ENCODE results near the gene HEBP1. TPM values are rescaled to one million over a fixed set of nuclear protein-coding genes. Genes with fewer than 3 reads are reported as not detected.

Gene HEBP1
- total RNA-seq, 2 experiments from 2014 or later: 11.9 to 12.5 TPM

- Mint-ChIP-seq H3K9me3 (no peaks in the 10 kb centered on the region), H3K4me3 (no peak overlapping the region)
- CTCF ChIA-PET: no interaction called here
These were observed 11.0 kb upstream of the HEBP1 start for GRCh38 chr12:13011098-13011497.

GRCh38 chr12:13008741-13009380 is 8.8 kb upstream of the HEBP1 start:
- ChIA-PET CTCF (no interaction called here), POLR2A (no interaction called here)
- no peaks in the 10 kb centered on the region for H3K4me1 Mint-ChIP-seq (ENCODE audit: low read depth)
- H3K4me3 Mint-ChIP-seq: no peak overlapping the region
- no peak for TF ChIP-seq CTCF (IDR thresholded peaks at IDR 0.05)
- no peaks in the 10 kb centered on the region for H3K36me3 Mint-ChIP-seq (ENCODE audit: low read depth)
- no peak for ATAC-seq (ENCODE audit: poor library complexity)
- Histone ChIP-seq H3K4me1 (ENCODE audit: insufficient read depth, low read length) (no peaks in the 10 kb centered on the region), H3K27me3 (ENCODE audit: control insufficient read depth in 1 of 2, insufficient read depth in 2 of 2, low read length in 2 of 2) (no peaks in the 10 kb centered on the region), H3K27ac (ENCODE audit: low read depth in 1 of 2, low read length in 2 of 2) (no peak overlapping the region), H3K36me3 (ENCODE audit: insufficient read depth, low read length) (no peaks in the 10 kb centered on the region), H3K4me3 (ENCODE audit: low read length) (no peak overlapping the region), H3K9me3 (ENCODE audit: control insufficient read depth in 1 of 2, insufficient read depth in 1 of 2, low read length in 2 of 2) (no peaks in the 10 kb centered on the region)
- no peak overlapping the region for H3K27ac Mint-ChIP-seq
- intact Hi-C loops (cut with DNase I, micrococcal nuclease): loop anchor here in 1 of 2 experiments (10.0 kb wide), 1 partner anchor 1834 kb away; the partner anchor contains the start of gene SMIM10L1
- no peaks in the 10 kb centered on the region for H3K27me3 Mint-ChIP-seq
- no peaks in the 10 kb centered on the region for H3K9me3 Mint-ChIP-seq
- DNase-seq: no peak

More at GRCh38 chr12:13011098-13011497, 11.0 kb upstream of the HEBP1 start:
- Mint-ChIP-seq H3K27me3 (peaks cover 12% of the 10 kb centered on the region), H3K4me1 (ENCODE audit: low read depth) (no peaks in the 10 kb centered on the region), H3K36me3 (ENCODE audit: low read depth) (no peaks in the 10 kb centered on the region), H3K27ac (no peak overlapping the region)
- Histone ChIP-seq H3K4me3 (ENCODE audit: low read length) (no peak overlapping the region), H3K27ac (ENCODE audit: low read depth in 1 of 2, low read length in 2 of 2) (no peak overlapping the region), H3K27me3 (ENCODE audit: control insufficient read depth in 1 of 2, insufficient read depth in 2 of 2, low read length in 2 of 2) (no peaks in the 10 kb centered on the region), H3K36me3 (ENCODE audit: insufficient read depth, low read length) (no peaks in the 10 kb centered on the region), H3K9me3 (ENCODE audit: control insufficient read depth in 1 of 2, insufficient read depth in 1 of 2, low read length in 2 of 2) (no peaks in the 10 kb centered on the region), H3K4me1 (ENCODE audit: insufficient read depth, low read length) (no peaks in the 10 kb centered on the region)
- POLR2A ChIA-PET: no interaction called here
- no peak for TF ChIP-seq CTCF (IDR thresholded peaks at IDR 0.05)
- ATAC-seq (ENCODE audit: poor library complexity) (no peak), DNase-seq (no peak)
- intact Hi-C loops (cut with DNase I, micrococcal nuclease): no loop called here

GRCh38 chr12:13007496-13008233 is 7.6 kb upstream of the HEBP1 start:
- H3K27me3 Mint-ChIP-seq: no peaks in the 10 kb centered on the region
- ChIA-PET POLR2A (no interaction called here), CTCF (no interaction called here)
- intact Hi-C loops (cut with DNase I, micrococcal nuclease): loop anchor here in 1 of 2 experiments (10.0 kb wide), 1 partner anchor 1833 kb away; the partner anchor contains the start of gene SMIM10L1
- Histone ChIP-seq H3K9me3 (ENCODE audit: control insufficient read depth in 1 of 2, insufficient read depth in 1 of 2, low read length in 2 of 2) (no peaks in the 10 kb centered on the region), H3K36me3 (ENCODE audit: insufficient read depth, low read length) (no peaks in the 10 kb centered on the region), H3K4me1 (ENCODE audit: insufficient read depth, low read length) (no peaks in the 10 kb centered on the region), H3K27me3 (ENCODE audit: control insufficient read depth in 1 of 2, insufficient read depth in 2 of 2, low read length in 2 of 2) (peaks cover 0 to 3% of the 10 kb centered on the region in 2 experiments), H3K4me3 (ENCODE audit: low read length) (no peak overlapping the region), H3K27ac (ENCODE audit: low read depth in 1 of 2, low read length in 2 of 2) (no peak overlapping the region)
- TF ChIP-seq CTCF (IDR thresholded peaks at IDR 0.05): no peak
- no peak overlapping the region for H3K4me3 Mint-ChIP-seq
- no peaks in the 10 kb centered on the region for H3K9me3 Mint-ChIP-seq
- H3K36me3 Mint-ChIP-seq (ENCODE audit: low read depth): no peaks in the 10 kb centered on the region
- H3K27ac Mint-ChIP-seq: no peak overlapping the region
- no peaks in the 10 kb centered on the region for H3K4me1 Mint-ChIP-seq (ENCODE audit: low read depth)
- ATAC-seq (ENCODE audit: poor library complexity) (no peak), DNase-seq (no peak)

Measured in CD4-positive, alpha-beta T cell (primary cell).